GM12891 (cell line): Measurements from ENCODE around the gene LCLAT1.

ENCODE experiments used
- DNase-seq: peaks from one replicate; pipeline ENCODE4 v3.0.0; 2011; ENCODE audit warnings: low spot score; ENCODE audit not compliant: insufficient read length
- FAIRE-seq: peaks from 2 replicates; lab custom pipeline; 2011; peaks lifted over from hg19 to GRCh38; lab: Jason Lieb, UNC
- PAX5 ChIP-seq: IDR thresholded peaks from 2 replicates; pipeline ENCODE4 v1.6.1; 2011; ENCODE audit warnings: low read length, moderate library complexity, mild to moderate bottlenecking; ENCODE audit not compliant: insufficient read depth, severe bottlenecking
- POLR2A ChIP-seq: IDR thresholded peaks from 2 replicates; pipeline ENCODE4 v1.6.1; 2011; ENCODE audit warnings: low read depth, low read length, control low read depth
- POLR2AphosphoS5 ChIP-seq: IDR thresholded peaks from 2 replicates; pipeline ENCODE4 v1.6.1; 2011; ENCODE audit warnings: low read depth, low read length, control low read depth
- POU2F2 ChIP-seq: IDR thresholded peaks from 2 replicates; pipeline ENCODE4 v1.6.1; 2011; ENCODE audit warnings: low read depth, mild to moderate bottlenecking, control low read depth, low read length, moderate library complexity
- SPI1 ChIP-seq: IDR thresholded peaks from 2 replicates; pipeline ENCODE4 v1.6.1; 2011; ENCODE audit warnings: low read depth, low read length, control low read depth
- TAF1 ChIP-seq: IDR thresholded peaks from 2 replicates; pipeline ENCODE4 v1.6.1; 2011; ENCODE audit warnings: low read depth, low read length, control low read depth

Gene LCLAT1

DNA sequence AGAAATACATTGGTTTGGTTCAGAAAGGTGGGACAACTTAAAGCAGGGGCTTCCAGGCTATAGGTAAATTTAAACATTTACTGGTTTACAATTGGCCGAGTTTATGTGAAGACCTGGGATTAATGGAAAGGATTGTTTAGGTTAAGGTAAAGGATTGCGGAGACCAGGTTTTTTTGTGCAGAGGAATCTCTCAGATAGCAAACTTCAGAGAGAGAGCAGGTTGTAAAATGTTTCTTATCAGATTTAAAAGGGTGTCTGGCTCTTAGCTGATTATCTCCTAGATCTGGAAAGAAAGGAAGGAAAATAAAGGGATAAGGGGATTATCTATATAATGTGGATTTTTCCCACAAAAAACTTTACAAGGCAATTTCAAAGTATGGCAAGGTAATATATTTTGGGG lies 101.3 kb downstream of the LCLAT1 start:
- DNase-seq (no peak), FAIRE-seq (no peak)
- TF ChIP-seq SPI1: no peak
- TF ChIP-seq POLR2AphosphoS5: no peak
- TF ChIP-seq PAX5: no peak
- TF ChIP-seq POLR2A: no peak
- no peak for TF ChIP-seq POU2F2
- TF ChIP-seq TAF1: no peak

DNA sequence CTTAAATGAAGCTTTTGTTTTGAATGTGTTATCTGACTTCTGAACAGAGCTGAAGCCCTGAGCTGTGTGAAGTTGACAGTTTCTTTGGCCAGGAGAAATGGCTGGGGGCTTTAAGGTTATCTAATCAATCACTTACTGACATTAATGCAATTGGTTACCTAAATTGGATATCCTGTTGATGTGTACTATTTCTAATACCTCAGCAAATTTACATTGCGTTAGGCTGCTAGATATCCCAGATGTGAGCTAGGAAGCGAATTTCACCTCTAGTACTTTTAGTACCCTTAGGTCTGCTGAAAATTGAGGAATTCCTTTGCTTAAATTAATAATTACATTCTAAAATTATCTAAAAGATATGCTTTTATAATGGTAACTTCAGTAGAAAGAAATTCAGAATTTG lies 102.0 kb downstream of the LCLAT1 start:
- TF ChIP-seq POLR2AphosphoS5 (no peak), SPI1 (no peak), PAX5 (no peak), POU2F2 (no peak), TAF1 (no peak), POLR2A (no peak)
- no peak for FAIRE-seq

DNA sequence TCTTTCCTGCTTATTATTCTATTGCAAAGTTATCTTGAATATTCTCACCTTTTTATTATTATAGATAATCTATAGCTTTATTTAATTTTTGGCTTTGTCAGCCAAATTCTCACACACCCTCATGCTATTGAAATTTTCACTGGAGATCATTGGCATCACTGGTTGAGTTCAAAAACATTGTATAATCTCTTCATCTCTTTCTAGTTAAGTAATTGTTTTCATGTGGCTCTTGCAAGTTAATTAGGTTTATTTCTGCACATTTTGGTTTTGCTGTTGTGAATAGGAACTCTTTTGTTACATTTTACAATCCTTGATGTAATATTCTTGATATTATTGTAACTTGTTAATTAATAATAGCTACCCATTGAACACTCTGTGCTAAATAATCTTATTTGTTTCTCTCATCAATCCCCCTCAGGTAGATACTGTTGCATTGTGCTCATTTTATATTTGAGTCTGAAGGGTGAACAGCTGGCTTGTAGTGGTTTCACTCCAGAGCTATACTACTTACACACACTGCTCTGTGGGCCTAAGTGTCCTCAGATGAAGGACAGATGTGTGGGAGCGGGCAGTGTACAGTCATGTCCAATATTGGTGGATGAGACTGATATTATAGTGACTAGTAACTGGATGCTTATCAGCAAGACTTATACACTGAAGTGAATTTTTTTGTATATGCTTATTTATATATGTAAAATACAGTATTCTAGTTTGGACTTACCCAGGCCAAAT lies 112.7 kb downstream of the LCLAT1 start:
- no peak for DNase-seq
- no peak for FAIRE-seq

More for the DNA sequence above, 102.0 kb downstream of the LCLAT1 start:
- no peak for DNase-seq

DNA sequence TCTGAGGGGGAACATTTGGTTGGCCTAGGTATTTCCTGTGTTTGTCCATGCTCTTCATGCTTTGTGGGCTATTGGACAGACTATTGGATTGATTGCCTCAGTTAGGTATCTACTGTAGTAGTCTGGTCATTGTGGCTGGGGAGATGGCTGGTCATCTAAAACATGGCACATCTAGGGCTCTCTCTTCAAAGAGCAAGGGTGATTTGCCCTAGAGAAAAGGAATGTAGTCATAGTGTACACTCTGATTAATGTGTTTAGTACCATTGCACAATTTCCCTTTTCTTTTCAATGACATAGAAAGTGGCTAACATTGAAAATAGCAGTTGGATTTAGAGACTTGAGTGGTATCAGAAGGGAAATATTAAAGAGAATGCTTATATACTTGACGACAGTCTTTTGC lies 114.3 kb downstream of the LCLAT1 start:
- FAIRE-seq (no peak), DNase-seq (no peak)
- TF ChIP-seq PAX5: no peak

More for the DNA sequence above, 112.7 kb downstream of the LCLAT1 start:
- TF ChIP-seq POLR2AphosphoS5: no peak
- no peak for TF ChIP-seq POLR2A
- TF ChIP-seq TAF1: no peak
- no peak for TF ChIP-seq SPI1

DNA sequence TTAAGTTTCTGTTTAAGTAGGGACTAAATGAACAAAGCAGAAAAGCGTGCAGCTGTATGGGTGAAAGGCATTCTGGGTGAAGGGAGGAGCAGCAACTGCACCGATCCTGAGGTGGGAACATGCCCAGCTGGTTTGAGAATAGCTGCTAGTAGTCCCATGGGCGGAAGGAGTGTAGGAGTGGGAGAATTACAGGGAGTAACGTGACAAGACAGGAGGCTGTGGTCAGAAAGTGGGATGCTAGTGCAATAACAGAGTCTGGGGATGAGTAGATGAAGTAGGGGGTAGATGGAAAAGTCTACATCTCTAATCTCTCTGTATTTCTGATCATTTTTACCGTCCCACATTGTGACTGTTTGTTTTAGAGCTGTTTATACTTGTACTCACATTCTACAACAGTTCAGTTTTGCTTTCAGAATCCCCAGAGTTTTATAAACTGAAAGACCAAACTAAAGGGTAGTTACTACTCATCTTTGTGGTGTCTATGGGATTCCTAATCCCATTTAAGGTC lies 118.9 kb downstream of the LCLAT1 start:
- no peak for DNase-seq
- FAIRE-seq: no peak
- TF ChIP-seq POLR2AphosphoS5 (no peak), TAF1 (no peak), POLR2A (no peak), PAX5 (no peak), POU2F2 (no peak), SPI1 (no peak)

DNA sequence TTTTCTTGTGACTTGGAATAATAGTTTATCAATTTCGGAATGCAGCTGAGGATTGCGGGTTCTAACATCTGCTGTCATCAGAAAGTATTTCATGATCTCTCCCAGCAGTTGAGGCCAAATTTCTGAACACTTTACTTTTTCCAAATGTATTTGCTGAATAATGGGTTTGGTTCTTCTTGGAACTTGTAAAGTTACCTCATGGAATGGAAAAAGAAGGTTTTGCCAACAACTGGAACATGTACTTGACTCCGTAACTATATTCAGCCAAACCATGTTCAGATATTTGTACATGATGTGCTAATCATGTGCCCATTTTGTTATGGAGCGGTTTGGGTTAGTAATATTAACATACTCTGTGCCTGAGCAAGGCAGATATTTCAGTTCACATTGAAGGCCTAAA lies 119.6 kb downstream of the LCLAT1 start:
- DNase-seq: no peak
- peak; percentile 75 for FAIRE-seq
- no peak for TF ChIP-seq PAX5
- no peak for TF ChIP-seq POU2F2
- TF ChIP-seq POLR2AphosphoS5: no peak
- TF ChIP-seq TAF1: no peak
- TF ChIP-seq SPI1: no peak
- no peak for TF ChIP-seq POLR2A

DNA sequence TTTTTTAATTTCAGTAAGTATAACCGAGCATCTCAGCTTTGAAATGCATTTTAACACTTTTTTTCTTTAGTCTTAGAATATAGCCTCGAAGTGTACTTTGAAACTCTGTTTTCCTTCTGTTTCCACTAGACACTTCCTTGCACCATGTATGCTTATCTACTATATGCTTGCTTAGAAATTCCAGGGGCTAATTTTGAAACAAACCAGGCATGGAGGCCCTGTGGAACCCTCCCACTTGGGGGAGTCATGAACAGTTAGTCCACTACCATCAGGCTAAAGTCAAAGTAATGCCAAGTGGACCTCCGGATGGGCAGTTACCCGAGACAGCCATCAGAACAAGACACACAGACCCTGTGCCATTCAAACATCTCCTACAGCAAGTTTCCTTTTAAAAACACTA lies 120.3 kb downstream of the LCLAT1 start:
- DNase-seq (no peak), FAIRE-seq (peak; percentile 26)
- TF ChIP-seq POLR2AphosphoS5: no peak
- TF ChIP-seq SPI1: no peak
- TF ChIP-seq PAX5: no peak
- TF ChIP-seq POLR2A: no peak
- no peak for TF ChIP-seq POU2F2
- TF ChIP-seq TAF1: no peak

DNA sequence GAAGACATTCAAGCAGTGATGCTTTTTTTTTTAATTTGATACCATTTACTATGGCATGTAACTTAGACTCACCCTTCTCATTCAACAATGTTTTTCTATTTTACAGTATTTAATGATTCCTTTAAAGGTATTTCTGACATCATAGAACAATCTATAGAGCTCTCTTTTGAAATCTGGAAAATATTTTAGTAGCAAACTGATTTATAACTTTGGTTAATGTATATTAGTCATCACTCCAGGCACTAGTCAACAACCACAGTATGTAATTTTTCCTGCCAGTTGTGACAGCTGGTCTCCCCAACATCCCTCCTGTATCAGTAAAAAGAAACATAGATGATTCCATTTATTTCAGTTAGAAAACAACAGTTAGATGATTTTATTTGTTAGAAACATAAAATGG lies 122.9 kb downstream of the LCLAT1 start:
- no peak for TF ChIP-seq SPI1
- TF ChIP-seq PAX5: no peak
- no peak for TF ChIP-seq POLR2AphosphoS5
- TF ChIP-seq POLR2A: no peak
- no peak for TF ChIP-seq POU2F2
- no peak for TF ChIP-seq TAF1
- DNase-seq (no peak), FAIRE-seq (no peak)

DNA sequence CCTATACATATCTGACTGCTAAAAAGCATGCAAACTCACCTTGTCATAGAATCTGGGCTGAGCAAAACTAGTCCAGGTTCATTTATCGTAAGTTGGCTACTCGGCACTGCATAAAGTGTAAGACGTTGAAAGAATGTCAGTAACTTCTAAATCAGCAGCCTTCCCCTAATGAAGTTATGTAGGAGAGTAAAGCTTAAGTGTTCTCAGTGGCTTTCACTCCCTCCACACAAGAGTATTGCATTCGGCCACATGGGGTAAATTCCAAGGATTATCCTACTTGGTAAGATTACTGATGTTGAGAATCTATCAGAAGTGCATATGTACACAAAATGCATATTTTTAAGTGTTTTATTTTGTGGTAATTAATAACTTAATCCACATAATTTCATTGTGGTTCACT lies 130.1 kb downstream of the LCLAT1 start:
- TF ChIP-seq POU2F2: no peak
- TF ChIP-seq SPI1: no peak
- no peak for TF ChIP-seq POLR2AphosphoS5
- no peak for TF ChIP-seq TAF1
- TF ChIP-seq PAX5: no peak
- TF ChIP-seq POLR2A: no peak
- FAIRE-seq (no peak), DNase-seq (no peak)

DNA sequence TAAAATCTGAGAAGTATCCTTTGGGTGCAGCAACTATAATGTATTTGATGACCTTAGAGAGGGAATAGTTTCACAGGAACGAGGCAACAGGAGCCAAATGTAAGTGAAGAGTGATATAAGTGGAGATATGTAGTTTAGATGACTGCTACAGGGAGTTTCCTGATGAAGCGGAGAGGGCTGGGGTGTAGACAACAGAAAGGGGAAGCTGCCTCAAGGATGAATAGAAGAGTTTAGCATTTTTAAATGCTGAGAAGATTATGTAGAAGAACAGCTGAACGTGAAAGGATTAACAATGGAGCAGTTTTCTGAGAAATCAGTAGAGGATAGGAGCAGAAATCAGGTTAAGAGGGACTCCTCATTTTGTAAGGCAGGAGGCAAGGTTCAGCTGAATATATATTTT lies 133.3 kb downstream of the LCLAT1 start:
- FAIRE-seq: no peak
- TF ChIP-seq POLR2AphosphoS5 (no peak), POU2F2 (no peak), SPI1 (no peak), TAF1 (no peak), POLR2A (no peak), PAX5 (no peak)
- DNase-seq: no peak
